Smooth muscle cell (in vitro differentiated cells): ENCODE measurements around the gene SERINC1. TPM values are rescaled to one million over a fixed set of nuclear protein-coding genes. Genes with fewer than 3 reads are reported as not detected.
A peak's percentile ranks its signal among the peaks of the same experiment; 100 is the strongest.

ENCODE experiments used
- DNase-seq: peaks from one replicate; lab custom pipeline; 2025; ENCODE audit not compliant: unreplicated experiment; lab: John Stamatoyannopoulos, UW
- H2AFZ ChIP-seq: fragments of 200-600 bp; sonication (generic); 2 replicates; pipeline ENCODE4 v1.6.0; 2016; ENCODE audit warnings: antibody characterized with exemption, low read depth, mild to moderate bottlenecking
- H3F3A ChIP-seq: fragments of 200-600 bp; sonication (generic); 2 replicates; pipeline ENCODE4 v1.6.0; 2017; ENCODE audit warnings: antibody characterized with exemption, low read depth
- H3K27ac ChIP-seq: fragments of 200-600 bp; sonication (generic); 2 replicates; pipeline ENCODE4 v1.5.1; 2016; ENCODE audit warnings: low read depth, mild to moderate bottlenecking
- H3K27me3 ChIP-seq: fragments of 200-600 bp; sonication (generic); 2 replicates; pipeline ENCODE4 v1.6.1; 2016; ENCODE audit warnings: low read depth, mild to moderate bottlenecking
- H3K36me3 ChIP-seq: fragments of 200-600 bp; sonication (generic); 2 replicates; pipeline ENCODE4 v1.5.1; 2016; ENCODE audit warnings: low read depth
- H3K4me1 ChIP-seq: fragments of 200-600 bp; sonication (generic); 2 replicates; pipeline ENCODE4 v1.5.1; 2016; ENCODE audit warnings: low read depth
- H3K4me2 ChIP-seq: fragments of 200-600 bp; sonication (generic); 2 replicates; pipeline ENCODE4 v1.6.0; 2016; ENCODE audit warnings: mild to moderate bottlenecking
- H3K4me3 ChIP-seq: fragments of 200-600 bp; sonication (generic); 2 replicates; pipeline ENCODE4 v1.5.1; 2016; ENCODE audit warnings: mild to moderate bottlenecking
- H3K79me2 ChIP-seq: fragments of 200-600 bp; sonication (generic); 2 replicates; pipeline ENCODE4 v1.6.0; 2016; ENCODE audit warnings: low read depth, mild to moderate bottlenecking
- H3K9ac ChIP-seq: fragments of 200-600 bp; sonication (generic); 2 replicates; pipeline ENCODE4 v1.6.0; 2016; ENCODE audit warnings: low read depth
- H3K9me3 ChIP-seq: fragments of 200-600 bp; sonication (generic); replicated peaks from 2 replicates; pipeline ENCODE4 v1.5.1; 2016; ENCODE audit warnings: low read depth
- H4K20me1 ChIP-seq: fragments of 200-600 bp; sonication (generic); 2 replicates; pipeline ENCODE4 v1.6.0; 2016; ENCODE audit warnings: low read depth
- WGBS: methylation state at CpG from one replicate; pipeline ENCODE4 v1.1.7; 2016; ENCODE audit warnings: low lambda C conversion rate; 5-methylcytosine and 5-hydroxymethylcytosine counted together
- polyA plus RNA-seq: library from polyadenylated mRNA; unstranded; fragments of >200 nt; fragmentation: Nextera tagmentation; extraction: Ambion mirVana; gene quantifications from 2 replicates; pipeline ENCODE4 v1.2.1, GENCODE V29; 2016
- small RNA-seq: library from RNA; depleted of rRNA; stranded (forward); fragments of <200 nt; gene quantifications from one replicate; pipeline ENCODE3, GENCODE V24; 2014
- total RNA-seq: library from RNA; depleted of rRNA; stranded (reverse); fragments of >200 nt; gene quantifications from 2 replicates; pipeline ENCODE4 v1.2.3, GENCODE V29; 2014
- TF ChIP-seq, protein P1 (sequence below): fragments of 200-600 bp; sonication (generic); IDR thresholded peaks from 2 replicates; pipeline ENCODE4 v1.5.1; 2017; ENCODE audit warnings: borderline replicate concordance, mild to moderate bottlenecking, antibody characterized with exemption; ENCODE audit not compliant: insufficient read depth, poor library complexity, severe bottlenecking

Gene SERINC1
- total and polyA plus RNA-seq, 2 experiments from 2014 or later = 144 to 233 TPM

DNA sequence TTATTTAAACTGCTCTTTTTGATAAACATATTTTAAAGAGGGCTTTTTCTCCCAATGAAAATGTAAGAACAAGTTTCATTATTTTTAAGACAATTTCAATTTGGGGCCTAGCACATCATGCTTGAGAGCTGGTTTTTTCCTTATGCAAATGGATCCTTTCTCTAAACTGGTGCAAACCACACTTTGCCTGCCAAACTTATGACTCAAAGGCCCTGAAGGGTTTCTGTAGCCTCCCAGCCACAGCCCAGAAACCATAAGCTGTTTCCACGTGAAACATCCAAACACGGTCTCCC lies 72.6 kb downstream of the SERINC1 start:
- TF ChIP-seq, protein P1, sequence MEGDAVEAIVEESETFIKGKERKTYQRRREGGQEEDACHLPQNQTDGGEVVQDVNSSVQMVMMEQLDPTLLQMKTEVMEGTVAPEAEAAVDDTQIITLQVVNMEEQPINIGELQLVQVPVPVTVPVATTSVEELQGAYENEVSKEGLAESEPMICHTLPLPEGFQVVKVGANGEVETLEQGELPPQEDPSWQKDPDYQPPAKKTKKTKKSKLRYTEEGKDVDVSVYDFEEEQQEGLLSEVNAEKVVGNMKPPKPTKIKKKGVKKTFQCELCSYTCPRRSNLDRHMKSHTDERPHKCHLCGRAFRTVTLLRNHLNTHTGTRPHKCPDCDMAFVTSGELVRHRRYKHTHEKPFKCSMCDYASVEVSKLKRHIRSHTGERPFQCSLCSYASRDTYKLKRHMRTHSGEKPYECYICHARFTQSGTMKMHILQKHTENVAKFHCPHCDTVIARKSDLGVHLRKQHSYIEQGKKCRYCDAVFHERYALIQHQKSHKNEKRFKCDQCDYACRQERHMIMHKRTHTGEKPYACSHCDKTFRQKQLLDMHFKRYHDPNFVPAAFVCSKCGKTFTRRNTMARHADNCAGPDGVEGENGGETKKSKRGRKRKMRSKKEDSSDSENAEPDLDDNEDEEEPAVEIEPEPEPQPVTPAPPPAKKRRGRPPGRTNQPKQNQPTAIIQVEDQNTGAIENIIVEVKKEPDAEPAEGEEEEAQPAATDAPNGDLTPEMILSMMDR = no peak
- Histone ChIP-seq H3K4me2 (peak overlapping the region; percentile 74), H3K27me3 (no peaks in the 10 kb centered on the region), H3K27ac (peak overlapping the region; percentile 73), H3K9ac (no peak overlapping the region), H2AFZ (no peak overlapping the region), H3F3A (peaks cover 6% of the 10 kb centered on the region), H3K4me3 (peak overlapping the region; percentile 31), H3K9me3 (no peaks in the 10 kb centered on the region), H3K36me3 (no peaks in the 10 kb centered on the region), H3K79me2 (peaks cover 44% of the 10 kb centered on the region), H3K4me1 (peaks cover 16% of the 10 kb centered on the region), H4K20me1 (peaks cover 37% of the 10 kb centered on the region)
- WGBS = 0% methylated on average over 2 of the region's 2 CpGs
- no peak for DNase-seq

DNA sequence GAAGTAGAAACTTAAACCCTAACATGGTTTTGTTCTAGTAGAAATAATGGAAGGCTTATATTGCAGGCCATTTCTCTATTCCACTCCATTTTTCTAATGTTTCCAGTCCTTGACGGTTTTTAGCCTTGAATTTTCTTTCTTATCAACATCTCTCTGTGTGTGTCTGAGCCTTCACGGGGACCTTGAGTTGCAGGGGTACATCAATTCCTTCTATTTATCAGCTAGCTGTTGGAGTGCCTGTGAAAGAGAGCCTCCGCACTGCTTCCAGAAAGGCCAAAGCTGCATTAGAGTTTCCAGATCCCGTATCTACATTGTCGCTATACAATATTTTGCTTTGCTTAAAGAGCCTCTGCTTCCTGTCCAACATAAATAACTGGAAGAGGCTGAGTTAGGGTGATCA lies 77.6 kb downstream of the SERINC1 start:
- TF ChIP-seq, protein P1 = no peak
- Histone ChIP-seq H3K4me2 (no peak overlapping the region), H3K27me3 (peaks cover 35% of the 10 kb centered on the region), H3K36me3 (no peaks in the 10 kb centered on the region), H3K9ac (no peak overlapping the region), H3K4me3 (no peak overlapping the region), H3K79me2 (no peaks in the 10 kb centered on the region), H2AFZ (no peak overlapping the region), H3K4me1 (peaks cover 18% of the 10 kb centered on the region), H3F3A (peaks cover 6% of the 10 kb centered on the region), H3K27ac (no peak overlapping the region), H4K20me1 (no peaks in the 10 kb centered on the region), H3K9me3 (no peaks in the 10 kb centered on the region)
- no peak for DNase-seq
- 76% methylated on average over 5 of the region's 5 CpGs for WGBS

DNA sequence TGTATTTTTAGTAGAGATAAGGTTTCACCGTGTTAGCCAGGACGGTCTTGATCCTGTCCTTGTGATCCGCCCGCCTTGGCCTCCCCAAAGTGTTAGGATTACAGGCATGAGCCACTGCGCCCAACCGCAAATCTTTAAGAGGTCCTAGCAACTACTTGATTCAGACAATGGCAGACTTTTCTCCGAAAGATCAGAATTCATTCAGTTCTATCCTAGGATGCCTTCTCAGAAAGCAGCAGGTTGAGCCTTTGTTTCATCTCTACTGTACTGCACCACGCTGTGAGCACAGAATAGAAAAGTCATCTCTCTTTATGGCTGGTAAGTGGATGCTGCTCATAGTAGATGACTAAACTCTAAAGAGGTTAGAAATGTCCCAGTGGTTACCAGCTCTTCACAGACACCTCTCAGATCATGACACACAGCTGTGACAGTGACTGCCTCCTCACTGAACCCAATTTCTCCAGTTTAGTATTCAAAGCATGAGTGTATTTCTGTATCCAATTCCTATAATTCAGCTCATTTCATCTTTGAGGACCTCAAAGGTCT lies 78.2 kb downstream of the SERINC1 start:
- WGBS = 46% methylated on average over 8 of the region's 8 CpGs
- no peak overlapping the region for H2AFZ ChIP-seq

More for the DNA sequence above, 78.2 kb downstream of the SERINC1 start:
- DNase-seq = no peak
- H3K9ac ChIP-seq = no peak overlapping the region
- no peaks in the 10 kb centered on the region for H3K79me2 ChIP-seq
- H3K4me2 ChIP-seq = no peak overlapping the region
- peaks cover under 1% of the 10 kb centered on the region for H3F3A ChIP-seq
- no peak overlapping the region for H3K4me3 ChIP-seq
- peaks cover 14% of the 10 kb centered on the region for H3K4me1 ChIP-seq
- H3K36me3 ChIP-seq = no peaks in the 10 kb centered on the region
- H3K27me3 ChIP-seq = peaks cover 35% of the 10 kb centered on the region
- TF ChIP-seq, protein P1 = no peak
- no peaks in the 10 kb centered on the region for H3K9me3 ChIP-seq
- no peaks in the 10 kb centered on the region for H4K20me1 ChIP-seq
- H3K27ac ChIP-seq = no peak overlapping the region

Small RNA genes within 50 kb of the gene (small RNA-seq; reads per million reads assigned to genes)
- not detected for gene Z99129.1

Other genes starting within 250 kb of the SERINC1 start
- 39.5 and 48.6 TPM in 2 replicates for gene HSF2, start 72.2 kb downstream of the SERINC1 start, total RNA-seq
- 12.1 and 12.2 TPM in 2 replicates for gene HSF2, start 72.2 kb downstream of the SERINC1 start, polyA plus RNA-seq
- gene PKIB, start 138.6 kb upstream of the SERINC1 start, total RNA-seq = 82.6 and 89.1 TPM in 2 replicates
- gene PKIB, start 138.6 kb upstream of the SERINC1 start, polyA plus RNA-seq = 58.2 and 65.6 TPM in 2 replicates